Measurements from ENCODE around the gene USF2. TPM values are rescaled to one million over a fixed set of nuclear protein-coding genes. Genes with fewer than 3 reads are reported as not detected.

USF2 gene
- polyA plus RNA-seq, 1 donor (not counting 4 experiments of a cell fraction or from before 2014, with no cell fraction given), result 53.8 TPM

DNA sequence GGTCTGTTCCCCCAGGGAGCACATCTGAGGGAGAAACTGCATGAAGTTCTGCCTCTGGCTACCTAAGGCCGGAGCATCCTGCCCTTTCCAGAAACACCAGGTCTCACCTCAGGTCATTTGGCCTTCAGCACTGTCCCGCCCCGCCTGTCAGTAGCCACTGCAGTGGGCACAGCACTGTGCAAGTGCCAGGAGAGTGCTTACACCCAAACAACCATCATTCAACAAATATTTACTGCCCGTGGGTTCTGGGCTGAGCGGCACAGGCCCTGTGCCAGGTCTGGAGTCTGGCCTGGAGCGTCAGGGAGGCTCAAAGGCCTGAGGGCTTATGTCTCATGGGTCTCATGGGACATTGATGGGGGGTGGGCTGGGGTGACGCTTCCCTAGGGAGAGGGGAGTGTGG, 2.8 kb downstream of the USF2 start:
- H3K36me3 ChIP-seq (ENCODE audit: control insufficient read depth in 2 of 2, extremely low read depth in 1 of 2, insufficient read depth in 2 of 2, low read length in 2 of 2), result peaks cover 25 to 28% of the 10 kb centered on the region in 2 experiments
- TF ChIP-seq, protein P1, sequence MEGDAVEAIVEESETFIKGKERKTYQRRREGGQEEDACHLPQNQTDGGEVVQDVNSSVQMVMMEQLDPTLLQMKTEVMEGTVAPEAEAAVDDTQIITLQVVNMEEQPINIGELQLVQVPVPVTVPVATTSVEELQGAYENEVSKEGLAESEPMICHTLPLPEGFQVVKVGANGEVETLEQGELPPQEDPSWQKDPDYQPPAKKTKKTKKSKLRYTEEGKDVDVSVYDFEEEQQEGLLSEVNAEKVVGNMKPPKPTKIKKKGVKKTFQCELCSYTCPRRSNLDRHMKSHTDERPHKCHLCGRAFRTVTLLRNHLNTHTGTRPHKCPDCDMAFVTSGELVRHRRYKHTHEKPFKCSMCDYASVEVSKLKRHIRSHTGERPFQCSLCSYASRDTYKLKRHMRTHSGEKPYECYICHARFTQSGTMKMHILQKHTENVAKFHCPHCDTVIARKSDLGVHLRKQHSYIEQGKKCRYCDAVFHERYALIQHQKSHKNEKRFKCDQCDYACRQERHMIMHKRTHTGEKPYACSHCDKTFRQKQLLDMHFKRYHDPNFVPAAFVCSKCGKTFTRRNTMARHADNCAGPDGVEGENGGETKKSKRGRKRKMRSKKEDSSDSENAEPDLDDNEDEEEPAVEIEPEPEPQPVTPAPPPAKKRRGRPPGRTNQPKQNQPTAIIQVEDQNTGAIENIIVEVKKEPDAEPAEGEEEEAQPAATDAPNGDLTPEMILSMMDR (optimal IDR thresholded peaks at IDR 0.05 in 1 of 3, IDR thresholded peaks at IDR 0.05 in 1 of 3, conservative IDR thresholded peaks at IDR 0.05 in 1 of 3; ENCODE audit: extremely low read depth in 1 of 3, insufficient read depth in 2 of 3, low read length in 3 of 3), result no peak
- no peak overlapping the region for H3K27ac ChIP-seq (ENCODE audit: control insufficient read depth, insufficient read depth, low read length)
- FAIRE-seq, result no peak
- no peak overlapping the region for H3K9ac ChIP-seq (ENCODE audit: control insufficient read depth, extremely low read depth, insufficient read depth, low read length)
- no peak for DNase-seq (ENCODE audit: low read depth, low spot score)
- no peaks in the 10 kb centered on the region for H3K9me1 ChIP-seq (ENCODE audit: control insufficient read depth, extremely low read depth, insufficient read depth, low read length)
- H3K4me2 ChIP-seq (ENCODE audit: control insufficient read depth, extremely low read depth, insufficient read depth, low read depth, low read length), result no peak overlapping the region
- no peak overlapping the region for H2AFZ ChIP-seq (ENCODE audit: control insufficient read depth, low read length)
- peaks cover 6% of the 10 kb centered on the region for H3K4me1 ChIP-seq (ENCODE audit: control insufficient read depth, extremely low read depth, insufficient read depth, low read length)
- no peaks in the 10 kb centered on the region for H3K9me3 ChIP-seq (ENCODE audit: control insufficient read depth, low read depth, low read length)
- H3K27me3 ChIP-seq (ENCODE audit: control insufficient read depth, extremely low read depth, insufficient read depth, low read length), result no peaks in the 10 kb centered on the region
- H3K79me2 ChIP-seq (ENCODE audit: control insufficient read depth, insufficient read depth, low read length), result peaks cover 11% of the 10 kb centered on the region
- dilution Hi-C loops (cut with MboI; ENCODE audit: extremely low pct_ligation_motif_present, low sequenced_read_pairs), result no loop called here
- H3K4me3 ChIP-seq (ENCODE audit: control insufficient read depth in 2 of 3, extremely low read depth in 1 of 3, insufficient read depth in 2 of 3, low read depth in 1 of 3, low read length in 3 of 3), result no peak overlapping the region
- H4K20me1 ChIP-seq (ENCODE audit: control insufficient read depth, extremely low read depth, insufficient read depth, low read length), result no peaks in the 10 kb centered on the region

DNA sequence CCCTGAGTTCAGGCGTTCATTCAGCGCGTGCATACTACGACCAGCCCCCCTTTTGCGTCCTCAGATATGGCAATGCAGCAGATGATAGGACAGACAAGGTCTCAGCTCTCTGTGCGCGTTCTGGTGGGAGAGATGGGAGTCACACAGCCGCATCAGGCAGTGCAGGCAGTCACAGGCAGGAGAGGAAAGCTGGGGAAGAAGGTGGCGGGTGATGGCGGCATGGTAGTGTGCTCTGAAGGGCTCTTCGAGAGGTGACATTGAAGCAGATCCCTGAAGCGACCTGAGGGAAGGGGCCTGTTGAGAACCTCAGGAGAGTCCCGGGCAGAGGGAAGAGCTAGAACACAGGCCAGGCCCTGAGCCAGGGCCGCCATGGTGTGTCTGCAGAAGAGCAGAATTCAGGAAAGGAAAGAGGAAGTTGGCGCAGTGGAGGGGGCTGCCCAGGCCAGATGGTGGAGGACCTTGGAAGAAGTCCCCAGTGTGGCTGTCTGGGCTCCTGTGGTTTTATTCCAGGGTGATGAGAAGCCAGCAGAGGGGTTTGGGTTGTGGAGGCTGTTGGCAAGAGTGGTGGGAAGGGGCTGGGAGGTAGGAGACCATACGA, 3.5 kb downstream of the USF2 start:
- Histone ChIP-seq H2AFZ (ENCODE audit: control insufficient read depth, low read length) (no peak overlapping the region), H3K9me1 (ENCODE audit: control insufficient read depth, extremely low read depth, insufficient read depth, low read length) (no peaks in the 10 kb centered on the region), H3K4me2 (ENCODE audit: control insufficient read depth, extremely low read depth, insufficient read depth, low read depth, low read length) (no peak overlapping the region), H3K36me3 (ENCODE audit: control insufficient read depth in 2 of 2, extremely low read depth in 1 of 2, insufficient read depth in 2 of 2, low read length in 2 of 2) (peaks cover 26 to 29% of the 10 kb centered on the region in 2 experiments), H3K79me2 (ENCODE audit: control insufficient read depth, insufficient read depth, low read length) (peaks cover 6% of the 10 kb centered on the region), H3K9me3 (ENCODE audit: control insufficient read depth, low read depth, low read length) (no peaks in the 10 kb centered on the region), H4K20me1 (ENCODE audit: control insufficient read depth, extremely low read depth, insufficient read depth, low read length) (no peaks in the 10 kb centered on the region), H3K4me3 (ENCODE audit: control insufficient read depth in 2 of 3, extremely low read depth in 1 of 3, insufficient read depth in 2 of 3, low read depth in 1 of 3, low read length in 3 of 3) (no peak overlapping the region), H3K9ac (ENCODE audit: control insufficient read depth, extremely low read depth, insufficient read depth, low read length) (no peak overlapping the region), H3K27ac (ENCODE audit: control insufficient read depth, insufficient read depth, low read length) (no peak overlapping the region), H3K27me3 (ENCODE audit: control insufficient read depth, extremely low read depth, insufficient read depth, low read length) (no peaks in the 10 kb centered on the region), H3K4me1 (ENCODE audit: control insufficient read depth, extremely low read depth, insufficient read depth, low read length) (no peaks in the 10 kb centered on the region)
- no peak for FAIRE-seq
- TF ChIP-seq, protein P1 (optimal IDR thresholded peaks at IDR 0.05 in 1 of 3, IDR thresholded peaks at IDR 0.05 in 1 of 3, conservative IDR thresholded peaks at IDR 0.05 in 1 of 3; ENCODE audit: extremely low read depth in 1 of 3, insufficient read depth in 2 of 3, low read length in 3 of 3), result no peak
- no peak for TF ChIP-seq EZH2 (IDR thresholded peaks at IDR 0.05; ENCODE audit: low read length)
- DNase-seq (ENCODE audit: low read depth, low spot score), result no peak
- dilution Hi-C loops (cut with MboI; ENCODE audit: extremely low pct_ligation_motif_present, low sequenced_read_pairs), result no loop called here

All from keratinocyte (primary cell).